Activated naive CD8-positive, alpha-beta T cell treated with anti-CD3 and anti-CD28 coated beads for 36 hours (primary cell): ENCODE results near the gene SLC51B. TPM values are rescaled to one million over a fixed set of nuclear protein-coding genes. Genes with fewer than 3 reads are reported as not detected.
"Not testable (repeated sequence)": the region's sequence is repeated elsewhere in the genome, so short reads cannot be mapped to it uniquely, and the experiment has no call there.

Source experiments
- DNase-seq: peaks from one replicate; pipeline ENCODE4 v3.0.0; 2021
- H3K27ac Mint-ChIP-seq: one replicate; pipeline ENCODE4 v1.8.0; 2022; ENCODE audit warnings: mild to moderate bottlenecking, moderate library complexity, mixed read lengths
- H3K27me3 Mint-ChIP-seq: one replicate; pipeline ENCODE4 v1.8.0; 2022; ENCODE audit warnings: mild to moderate bottlenecking, mixed read lengths
- H3K36me3 Mint-ChIP-seq: one replicate; pipeline ENCODE4 v1.8.0; 2021; ENCODE audit warnings: mild to moderate bottlenecking, mixed read lengths
- H3K4me1 Mint-ChIP-seq: one replicate; pipeline ENCODE4 v1.8.0; 2021; ENCODE audit warnings: mixed read lengths
- H3K4me3 Mint-ChIP-seq: one replicate; pipeline ENCODE4 v1.8.0; 2022; ENCODE audit warnings: mild to moderate bottlenecking, moderate library complexity, mixed read lengths
- H3K9me3 Mint-ChIP-seq: one replicate; pipeline ENCODE4 v1.8.0; 2022; ENCODE audit warnings: mixed read lengths
- total RNA-seq, 2 experiments: library from RNA; stranded (reverse); gene quantifications; one replicate each; pipeline ENCODE4 v1.2.3, GENCODE V29; 2021

The SLC51B gene
- not detected for total RNA-seq

GRCh38 chr15:65044724-65045481, at the start of gene SLC51B:
SLC51B (plus strand) TSS chr15:65045387; CDS start chr15:65050005, 4,618 bp downstream.
- Mint-ChIP-seq H3K27ac (no peak within 1 kb of the TSS), H3K27me3 (peaks cover 3% of the 10 kb centered on the region), H3K9me3 (no peaks in the 10 kb centered on the region), H3K4me3 (no peak within 1 kb of the TSS), H3K4me1 (peaks cover 12% of the 10 kb centered on the region), H3K36me3 (no peaks in the 10 kb centered on the region)
- DNase-seq, result no peak

DNA sequence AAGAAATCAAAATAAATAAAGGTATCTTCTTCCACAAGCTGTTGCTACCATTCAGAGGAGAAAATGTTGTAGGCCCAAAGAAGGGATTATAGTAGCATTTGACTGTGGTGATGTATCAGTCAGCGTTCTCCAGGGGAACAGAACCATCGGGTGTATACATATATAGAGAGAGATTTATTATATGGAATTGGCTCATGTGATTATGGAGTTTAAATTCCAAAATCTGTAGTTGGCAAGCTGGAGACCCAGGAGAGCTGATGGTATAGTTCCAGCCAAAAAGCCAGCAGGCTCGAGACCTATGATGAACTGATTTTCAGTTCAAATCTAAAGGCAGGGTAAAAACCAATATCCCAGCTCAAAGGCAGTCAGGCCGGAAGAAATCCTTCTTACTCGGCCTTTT, 48.1 kb upstream of the SLC51B start:
- H3K27ac Mint-ChIP-seq, result no peak overlapping the region
- no peaks in the 10 kb centered on the region for H3K36me3 Mint-ChIP-seq
- H3K4me3 Mint-ChIP-seq, result no peak overlapping the region
- no peaks in the 10 kb centered on the region for H3K27me3 Mint-ChIP-seq
- H3K4me1 Mint-ChIP-seq, result peaks cover 5% of the 10 kb centered on the region
- H3K9me3 Mint-ChIP-seq, result no peaks in the 10 kb centered on the region
- no peak for DNase-seq

DNA sequence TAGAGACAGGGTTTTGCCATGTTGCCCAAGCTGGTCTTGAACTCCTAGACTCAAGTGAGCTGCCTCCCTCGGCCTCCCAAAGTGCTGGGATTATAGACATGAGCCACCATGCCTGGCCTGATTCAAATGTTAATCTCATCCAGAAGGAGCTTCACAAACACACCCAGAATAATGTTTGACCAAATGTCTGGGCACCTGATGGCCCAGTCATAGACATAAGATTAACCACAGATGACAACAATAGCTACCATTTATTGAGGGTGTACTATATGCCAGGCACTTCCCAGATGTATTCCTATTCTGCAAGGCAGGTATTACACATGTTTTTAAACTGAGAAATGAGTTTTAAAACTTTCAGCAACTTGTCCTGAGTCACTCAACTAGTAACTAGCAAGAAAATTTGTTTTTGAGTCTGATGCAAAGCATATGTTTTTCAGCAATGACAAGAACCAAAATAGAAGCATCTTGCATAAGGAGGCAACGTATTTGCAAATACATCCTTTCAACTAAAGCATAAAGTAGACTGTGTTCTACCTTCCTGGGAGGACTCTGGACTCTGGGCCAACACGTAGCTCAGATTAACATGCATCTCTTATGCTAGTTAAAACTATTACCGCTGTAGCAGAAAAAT, 47.3 kb upstream of the SLC51B start:
- H3K27me3 Mint-ChIP-seq, result no peaks in the 10 kb centered on the region
- H3K4me3 Mint-ChIP-seq, result no peak overlapping the region
- H3K27ac Mint-ChIP-seq, result no peak overlapping the region
- peaks cover 3% of the 10 kb centered on the region for H3K36me3 Mint-ChIP-seq
- no peak for DNase-seq
- H3K9me3 Mint-ChIP-seq, result no peaks in the 10 kb centered on the region
- peaks cover 4% of the 10 kb centered on the region for H3K4me1 Mint-ChIP-seq

DNA sequence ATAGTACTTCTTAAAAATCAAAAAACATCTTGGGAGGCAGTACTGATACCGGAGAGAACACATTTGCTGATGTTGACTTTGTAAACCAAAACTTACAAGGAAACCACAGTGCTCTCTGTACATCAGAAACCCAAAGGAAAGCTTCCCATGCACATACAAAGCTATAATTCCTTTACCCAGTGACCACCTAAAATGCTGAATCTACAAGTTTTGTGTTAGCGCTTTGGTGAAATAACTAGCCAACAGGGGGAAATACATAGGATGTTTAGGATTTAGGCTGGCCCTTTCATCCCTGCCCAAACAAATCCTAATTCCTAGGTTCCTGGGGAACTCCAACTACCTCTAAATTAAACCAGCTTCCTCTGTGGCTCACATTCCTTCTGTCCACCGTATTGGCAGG, 40.2 kb upstream of the SLC51B start:
- Mint-ChIP-seq H3K4me3 (no peak overlapping the region), H3K27me3 (no peaks in the 10 kb centered on the region), H3K36me3 (peaks cover 7% of the 10 kb centered on the region), H3K27ac (no peak overlapping the region), H3K9me3 (no peaks in the 10 kb centered on the region), H3K4me1 (no peaks in the 10 kb centered on the region)
- no peak for DNase-seq

GRCh38 chr15:65006876-65007275, 38.3 kb upstream of the SLC51B start:
- H3K4me3 Mint-ChIP-seq, result no peak overlapping the region
- no peaks in the 10 kb centered on the region for H3K27me3 Mint-ChIP-seq
- peaks cover 18% of the 10 kb centered on the region for H3K36me3 Mint-ChIP-seq
- H3K9me3 Mint-ChIP-seq, result no peaks in the 10 kb centered on the region
- no peak overlapping the region for H3K27ac Mint-ChIP-seq
- DNase-seq, result no peak
- no peaks in the 10 kb centered on the region for H3K4me1 Mint-ChIP-seq

DNA sequence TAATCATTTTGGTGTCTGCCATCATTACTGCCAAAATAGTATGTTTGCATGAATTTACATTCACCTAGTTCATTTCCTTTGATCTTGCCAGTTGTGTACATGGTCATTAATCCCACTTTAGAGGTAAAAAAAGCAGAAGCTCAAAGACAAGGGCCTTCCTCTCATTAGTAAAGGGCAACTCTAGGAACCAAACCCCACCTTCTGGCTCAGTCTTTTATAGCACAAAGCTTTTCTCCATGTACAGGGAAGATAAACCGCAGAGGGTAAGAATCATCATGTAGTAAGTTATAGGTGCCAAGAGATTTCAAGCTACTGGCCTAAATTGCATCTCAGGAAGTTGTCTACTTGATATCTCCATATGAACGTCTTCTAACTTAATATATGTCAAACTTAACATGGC, 36.2 kb upstream of the SLC51B start:
- H3K9me3 Mint-ChIP-seq, result peaks cover 5% of the 10 kb centered on the region
- no peak for DNase-seq
- H3K27ac Mint-ChIP-seq, result no peak overlapping the region
- no peaks in the 10 kb centered on the region for H3K27me3 Mint-ChIP-seq
- H3K4me3 Mint-ChIP-seq, result no peak overlapping the region
- peaks cover 31% of the 10 kb centered on the region for H3K36me3 Mint-ChIP-seq
- no peaks in the 10 kb centered on the region for H3K4me1 Mint-ChIP-seq

DNA sequence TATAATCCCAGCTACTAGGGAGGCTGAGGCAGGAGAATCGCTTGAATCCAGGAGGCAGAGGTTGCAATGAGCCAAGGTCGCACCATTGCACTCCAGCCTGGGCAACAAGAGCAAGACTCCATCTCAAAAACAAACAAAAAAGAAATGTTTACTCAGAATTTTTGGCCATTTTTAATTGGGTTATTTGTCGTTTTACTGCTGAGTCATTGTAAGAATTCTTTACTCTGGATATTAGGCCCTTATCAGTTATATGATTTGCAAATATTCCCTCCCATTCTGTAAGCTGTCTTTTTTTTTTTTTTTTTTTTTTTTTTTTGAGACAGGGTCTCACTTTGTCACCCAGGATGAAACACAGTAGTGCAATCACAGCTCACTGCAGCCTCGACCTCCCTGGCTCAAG, 34.0 kb upstream of the SLC51B start:
- not testable (repeated sequence) for H3K27ac Mint-ChIP-seq, H3K9me3 Mint-ChIP-seq, DNase-seq, H3K4me3 Mint-ChIP-seq, H3K27me3 Mint-ChIP-seq, H3K4me1 Mint-ChIP-seq
- peaks cover 47% of the 10 kb centered on the region for H3K36me3 Mint-ChIP-seq

DNA sequence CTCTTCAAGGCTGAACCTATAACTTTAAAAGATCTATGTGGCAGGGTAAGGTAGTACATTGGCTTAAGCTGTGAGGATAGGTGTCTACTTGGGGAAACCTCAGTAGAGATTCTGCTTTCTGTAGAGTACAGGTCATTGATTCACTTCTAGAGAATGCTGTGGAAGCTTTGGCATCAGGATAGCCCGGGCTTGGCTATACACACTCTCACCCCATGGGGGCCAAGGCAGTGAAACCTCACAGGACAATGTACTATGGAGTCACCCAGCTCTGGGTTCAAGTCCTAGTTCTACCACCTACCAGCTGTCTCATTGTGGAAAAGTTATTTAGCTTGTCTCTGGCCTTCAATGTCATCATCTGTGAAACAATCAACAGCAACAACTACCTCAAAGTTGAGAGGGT, 24.8 kb upstream of the SLC51B start:
- Mint-ChIP-seq H3K27ac (no peak overlapping the region), H3K9me3 (no peaks in the 10 kb centered on the region), H3K36me3 (peaks cover 30% of the 10 kb centered on the region), H3K4me3 (no peak overlapping the region), H3K27me3 (no peaks in the 10 kb centered on the region), H3K4me1 (peaks cover 7% of the 10 kb centered on the region)
- DNase-seq, result no peak

DNA sequence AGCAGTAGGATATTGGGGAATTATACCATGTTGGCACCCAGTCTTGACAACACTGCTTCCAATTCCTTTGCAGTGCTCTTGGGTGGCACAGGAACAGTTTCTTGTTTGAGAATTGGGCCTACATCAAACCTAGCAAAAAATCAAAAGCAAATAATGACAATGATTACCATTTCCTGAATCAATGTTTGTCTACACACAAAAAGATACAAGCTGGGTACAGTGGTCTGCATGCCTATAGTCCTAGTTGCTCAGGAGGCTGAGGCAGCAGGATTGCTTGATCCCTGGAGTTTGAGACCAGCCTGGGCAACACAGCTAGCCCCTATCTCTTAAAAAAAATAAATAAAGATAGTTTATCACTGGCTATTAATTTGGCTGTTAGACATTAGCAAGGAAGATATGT, 23.7 kb upstream of the SLC51B start:
- H3K27ac Mint-ChIP-seq, result no peak overlapping the region
- no peaks in the 10 kb centered on the region for H3K9me3 Mint-ChIP-seq
- no peak for DNase-seq
- peaks cover 12% of the 10 kb centered on the region for H3K4me1 Mint-ChIP-seq
- H3K27me3 Mint-ChIP-seq, result no peaks in the 10 kb centered on the region
- H3K4me3 Mint-ChIP-seq, result no peak overlapping the region
- peaks cover 29% of the 10 kb centered on the region for H3K36me3 Mint-ChIP-seq

GRCh38 chr15:65026756-65027155, 18.4 kb upstream of the SLC51B start:
- no peak for DNase-seq
- H3K4me3 Mint-ChIP-seq, result no peak overlapping the region
- H3K27me3 Mint-ChIP-seq, result peaks cover 8% of the 10 kb centered on the region
- H3K36me3 Mint-ChIP-seq, result peaks cover 16% of the 10 kb centered on the region
- no peak overlapping the region for H3K27ac Mint-ChIP-seq
- H3K4me1 Mint-ChIP-seq, result peaks cover 29% of the 10 kb centered on the region
- H3K9me3 Mint-ChIP-seq, result no peaks in the 10 kb centered on the region

GRCh38 chr15:65027593-65027992, 17.6 kb upstream of the SLC51B start:
- no peaks in the 10 kb centered on the region for H3K9me3 Mint-ChIP-seq
- H3K27ac Mint-ChIP-seq, result no peak overlapping the region

DNA sequence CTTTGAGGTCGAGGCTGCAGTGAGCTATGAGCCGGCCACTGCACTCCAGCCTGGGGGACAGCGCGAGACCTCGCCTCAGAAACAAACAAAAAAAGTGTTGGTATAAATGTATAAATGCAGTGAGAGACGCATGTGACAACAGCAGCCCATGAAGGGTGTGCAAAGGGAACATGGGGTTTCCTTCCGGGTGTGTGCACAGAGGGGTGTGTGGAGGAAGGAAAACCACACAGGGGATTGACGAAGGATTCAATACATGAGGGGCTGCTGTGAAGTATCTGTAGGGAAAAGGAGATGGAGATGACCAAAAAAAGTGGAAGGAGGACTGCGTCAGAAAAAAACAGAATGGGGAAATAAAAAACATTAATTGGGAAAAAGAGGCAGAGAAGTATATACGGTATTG, 16.8 kb upstream of the SLC51B start:
- Mint-ChIP-seq H3K9me3 (no peaks in the 10 kb centered on the region), H3K4me1 (peaks cover 30% of the 10 kb centered on the region), H3K27me3 (peaks cover 14% of the 10 kb centered on the region), H3K4me3 (peak overlapping the region; percentile 91), H3K27ac (peak overlapping the region; percentile 54), H3K36me3 (peaks cover 15% of the 10 kb centered on the region)
- DNase-seq, result peak; percentile 18

More at GRCh38 chr15:65027593-65027992, 17.6 kb upstream of the SLC51B start:
- no peak for DNase-seq
- H3K36me3 Mint-ChIP-seq, result peaks cover 16% of the 10 kb centered on the region
- H3K4me3 Mint-ChIP-seq, result peak overlapping the region; percentile 91
- H3K4me1 Mint-ChIP-seq, result peaks cover 29% of the 10 kb centered on the region
- H3K27me3 Mint-ChIP-seq, result peaks cover 14% of the 10 kb centered on the region

DNA sequence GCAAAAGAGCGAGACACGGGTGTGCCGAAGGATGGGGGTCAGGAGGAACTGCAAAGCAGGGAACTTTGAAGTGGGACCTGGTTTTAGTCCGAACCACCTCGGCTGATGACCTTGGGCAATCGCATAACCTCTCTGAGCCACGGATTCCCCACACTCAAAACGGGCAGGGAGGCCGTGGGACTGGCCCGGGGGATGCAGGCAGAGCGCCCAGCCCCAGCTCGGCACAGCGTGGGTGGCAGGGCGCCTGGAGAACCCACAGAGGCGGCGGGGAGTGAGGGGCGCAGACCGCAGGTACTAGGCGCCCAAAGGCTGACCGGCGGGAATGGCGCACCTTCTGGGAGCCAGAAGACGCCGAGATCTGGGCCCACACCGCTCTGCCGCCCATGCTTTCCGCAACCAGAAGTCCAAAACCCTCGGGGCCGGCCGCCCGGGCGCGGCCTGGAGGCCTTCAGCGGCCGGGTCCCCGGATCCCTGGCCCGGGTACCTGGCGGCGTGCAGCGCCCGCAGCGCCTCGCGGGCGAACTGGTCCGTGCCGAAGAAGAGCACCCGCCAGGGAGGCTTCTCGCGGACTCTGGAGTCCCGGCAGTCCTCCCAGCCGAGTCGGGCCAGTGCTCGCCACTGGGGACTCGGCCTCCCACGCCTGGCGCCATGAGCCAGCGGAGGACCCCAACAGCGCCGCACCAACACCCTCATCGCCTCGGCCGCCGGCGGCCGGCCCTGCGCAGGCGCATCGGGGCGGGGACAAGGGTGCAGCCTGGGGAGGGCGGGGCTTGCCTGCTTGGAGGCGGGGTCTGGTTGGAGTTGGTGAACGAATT, 16.1 kb upstream of the SLC51B start, which contains the start of gene MTFMT:
MTFMT (minus strand) TSS at position 719 of the 815 bp plus-strand sequence; CDS start at position 693, 26 bp downstream.
- DNase-seq, result peak; percentile 93
- Mint-ChIP-seq H3K27ac (peak within 1 kb of the TSS; percentile 54), H3K4me3 (peak within 1 kb of the TSS; percentile 91), H3K4me1 (peaks cover 28% of the 10 kb centered on the region), H3K27me3 (peaks cover 14% of the 10 kb centered on the region), H3K36me3 (peaks cover 9% of the 10 kb centered on the region), H3K9me3 (no peaks in the 10 kb centered on the region)

DNA sequence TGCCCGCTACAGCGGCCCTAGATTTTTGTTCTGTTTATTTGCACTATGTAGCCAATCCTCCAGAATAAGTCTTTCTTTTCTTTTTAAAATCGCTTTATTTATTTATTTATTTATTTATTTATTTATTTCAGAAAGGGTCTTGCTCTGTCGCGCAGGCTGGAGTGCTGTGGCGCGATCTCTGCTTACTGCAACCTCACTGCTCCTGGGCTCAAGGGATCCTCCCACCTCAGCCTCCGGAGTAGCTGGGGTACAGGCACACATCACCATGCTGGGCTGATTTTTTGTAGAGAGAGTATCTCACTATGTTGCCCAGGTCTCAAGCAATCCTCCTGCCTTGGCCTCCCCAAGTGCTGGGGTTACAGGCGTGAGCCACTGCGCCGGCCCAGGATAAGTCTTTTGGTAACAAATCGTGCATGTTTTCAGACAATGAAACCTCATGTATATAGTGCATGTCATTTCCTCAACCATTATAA, 15.4 kb upstream of the SLC51B start:
- peaks cover 7% of the 10 kb centered on the region for H3K36me3 Mint-ChIP-seq
- DNase-seq, result no peak
- H3K9me3 Mint-ChIP-seq, result no peaks in the 10 kb centered on the region
- peaks cover 28% of the 10 kb centered on the region for H3K4me1 Mint-ChIP-seq
- no peak overlapping the region for H3K27ac Mint-ChIP-seq
- H3K4me3 Mint-ChIP-seq, result peak overlapping the region; percentile 56
- peaks cover 14% of the 10 kb centered on the region for H3K27me3 Mint-ChIP-seq
